ENCODE data around the gene CREG1.

DNA sequence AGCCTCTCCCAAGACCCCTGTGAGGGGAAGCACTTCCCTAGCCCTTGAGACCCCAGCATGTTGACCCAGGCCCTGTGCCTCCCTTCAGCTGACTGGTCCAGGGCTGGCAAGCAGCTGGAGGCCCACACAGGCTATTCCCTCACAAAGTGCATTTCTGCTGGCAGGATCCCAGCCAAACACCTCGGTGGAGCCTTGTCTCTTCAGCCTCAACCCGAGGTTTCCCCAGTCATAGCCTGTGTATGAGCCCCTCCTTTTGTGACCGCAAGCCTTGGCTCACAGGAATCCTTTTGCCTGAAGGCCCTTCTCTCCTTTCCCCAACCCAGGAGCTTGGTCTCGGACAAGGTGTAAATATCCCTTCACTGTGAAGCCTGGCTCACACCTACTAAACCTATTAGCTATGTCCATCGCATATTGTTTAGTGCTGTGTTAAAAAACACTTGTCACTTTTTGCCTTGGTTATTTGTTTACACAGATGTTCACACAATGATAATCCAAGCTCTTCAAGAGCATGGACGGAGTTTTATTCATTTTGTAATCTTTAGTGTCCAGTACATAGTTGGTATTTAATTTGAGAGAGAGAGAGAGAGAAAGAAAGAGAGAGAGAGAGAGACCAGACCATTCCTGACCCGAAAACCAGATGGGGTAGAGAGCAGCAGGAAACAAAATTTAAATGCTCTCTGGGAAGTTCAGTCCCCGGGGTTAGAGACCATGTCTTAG is 26.7 kb downstream of the CREG1 start:
- TF ChIP-seq CTCF (tag by site-specific recombination; IDR thresholded peaks at IDR 0.05), result no peak
- TF ChIP-seq ZNF530 (tag by site-specific recombination; IDR thresholded peaks at IDR 0.05; ENCODE audit: low read depth), result no peak
- TF ChIP-seq ZNF184 (tag by site-specific recombination; IDR thresholded peaks at IDR 0.05), result no peak
- TF ChIP-seq ZBTB10 (tag by site-specific recombination; IDR thresholded peaks at IDR 0.05), result no peak
- no peak for TF ChIP-seq FEZF1 (tag by site-specific recombination; IDR thresholded peaks at IDR 0.05)
- no peak for TF ChIP-seq SALL2 (tag by site-specific recombination; IDR thresholded peaks at IDR 0.05; ENCODE audit: borderline replicate concordance)
- no peak for TF ChIP-seq ZBTB7A (tag by site-specific recombination; IDR thresholded peaks at IDR 0.05; ENCODE audit: low read depth)
- no peak for TF ChIP-seq ZNF707 (tag by site-specific recombination; IDR thresholded peaks at IDR 0.05)
- TF ChIP-seq ZNF548 (tag by site-specific recombination; IDR thresholded peaks at IDR 0.05), result no peak
- no peak for TF ChIP-seq ZSCAN30 (tag by site-specific recombination; IDR thresholded peaks at IDR 0.05)
- TF ChIP-seq ZNF600 (tag by site-specific recombination; IDR thresholded peaks at IDR 0.05), result no peak
- no peak for TF ChIP-seq ZNF2 (tag by site-specific recombination; IDR thresholded peaks at IDR 0.05)
- no peak for TF ChIP-seq ZBTB8A (tag by site-specific recombination; IDR thresholded peaks at IDR 0.05)
- TF ChIP-seq ZNF274 (IDR thresholded peaks at IDR 0.05; ENCODE audit: low read length), result no peak
- TF ChIP-seq ZNF274 (tag by site-specific recombination; IDR thresholded peaks at IDR 0.05; ENCODE audit: borderline replicate concordance), result no peak
